Osteoblast (primary cell): ENCODE results near the gene CD180. TPM values are rescaled to one million over a fixed set of nuclear protein-coding genes. Genes with fewer than 3 reads are reported as not detected.

Experiments used
- DNase-seq: peaks from one replicate; pipeline ENCODE4 v3.0.0; 2011; ENCODE audit warnings: low spot score, mixed read lengths; ENCODE audit not compliant: insufficient read length; ENCODE audit errors: missing footprints
- H2AFZ ChIP-seq: 2 replicates; pipeline ENCODE4 v1.6.0; 2011; ENCODE audit warnings: mild to moderate bottlenecking, low read length
- H3K27ac ChIP-seq: 2 replicates; pipeline ENCODE4 v1.5.1; 2011; ENCODE audit warnings: mild to moderate bottlenecking, low read depth, low read length, moderate library complexity
- H3K27me3 ChIP-seq: 2 replicates; pipeline ENCODE4 v1.6.0; 2012; ENCODE audit warnings: mild to moderate bottlenecking, control low read depth, inconsistent platforms, low read length, moderate library complexity; ENCODE audit not compliant: insufficient read depth
- H3K36me3 ChIP-seq: 2 replicates; pipeline ENCODE4 v1.5.1; 2011; ENCODE audit warnings: mild to moderate bottlenecking, low read length, control low read depth, moderate library complexity; ENCODE audit not compliant: insufficient read depth
- H3K4me1 ChIP-seq: 2 replicates; pipeline ENCODE4 v1.5.1; 2011; ENCODE audit warnings: mild to moderate bottlenecking, low read length, control low read depth, moderate library complexity; ENCODE audit not compliant: insufficient read depth
- H3K4me2 ChIP-seq: 2 replicates; pipeline ENCODE4 v1.6.0; 2011; ENCODE audit warnings: mild to moderate bottlenecking, low read length; ENCODE audit not compliant: insufficient read depth
- H3K4me3 ChIP-seq: fragments of 200-600 bp; sonication (generic); 3 replicates; pipeline ENCODE4 v1.5.1; 2012; ENCODE audit warnings: mild to moderate bottlenecking, low read length, inconsistent platforms; ENCODE audit not compliant: insufficient read depth
- H3K79me2 ChIP-seq: 2 replicates; pipeline ENCODE4 v1.6.0; 2012; ENCODE audit warnings: mild to moderate bottlenecking, low read length, control low read depth, inconsistent platforms; ENCODE audit not compliant: insufficient read depth
- H3K9me3 ChIP-seq: 2 replicates; pipeline ENCODE4 v1.5.1; 2011; ENCODE audit warnings: low read depth, low read length, control low read depth
- H4K20me1 ChIP-seq: 2 replicates; pipeline ENCODE4 v1.6.0; 2012; ENCODE audit warnings: mild to moderate bottlenecking, low read length, control low read depth; ENCODE audit not compliant: insufficient read depth
- CTCF ChIP-seq: IDR thresholded peaks from 2 replicates; pipeline ENCODE4 v1.5.1; 2011; ENCODE audit warnings: mild to moderate bottlenecking, low read depth, low read length, moderate library complexity; ENCODE audit errors: extremely low read depth
- total RNA-seq: library from RNA; depleted of rRNA; stranded (reverse); fragments of >200 nt; gene quantifications from 2 replicates; pipeline ENCODE4 v1.2.3, GENCODE V29; 2012

The CD180 gene
- total RNA-seq, 1 donor, result not detected

- Histone ChIP-seq H3K27ac (no peak overlapping the region), H3K4me2 (no peak overlapping the region), H3K27me3 (no peaks in the 10 kb centered on the region), H3K4me1 (peaks cover 14% of the 10 kb centered on the region), H3K9me3 (no peaks in the 10 kb centered on the region), H3K36me3 (no peaks in the 10 kb centered on the region), H3K4me3 (no peak overlapping the region), H2AFZ (no peak overlapping the region), H3K79me2 (no peaks in the 10 kb centered on the region), H4K20me1 (no peaks in the 10 kb centered on the region)
- no peak for DNase-seq
- no peak for TF ChIP-seq CTCF
Measured at GRCh38 chr5:67183859-67184258, 12.7 kb downstream of the CD180 start.

- H3K9me3 ChIP-seq, result no peaks in the 10 kb centered on the region
- no peak overlapping the region for H3K27ac ChIP-seq
- no peaks in the 10 kb centered on the region for H3K27me3 ChIP-seq
- H3K79me2 ChIP-seq, result no peaks in the 10 kb centered on the region
- H4K20me1 ChIP-seq, result no peaks in the 10 kb centered on the region
- peak; percentile 76 for DNase-seq
- peak overlapping the region; percentile 43 for H3K4me3 ChIP-seq
- H2AFZ ChIP-seq, result peak overlapping the region; percentile 83
- peaks cover 14% of the 10 kb centered on the region for H3K4me1 ChIP-seq
- peak overlapping the region; percentile 71 for H3K4me2 ChIP-seq
- H3K36me3 ChIP-seq, result no peaks in the 10 kb centered on the region
- TF ChIP-seq CTCF, result no peak
Measured at GRCh38 chr5:67182301-67182790, 14.3 kb downstream of the CD180 start.

GRCh38 chr5:67181648-67182221, 14.9 kb downstream of the CD180 start:
- TF ChIP-seq CTCF, result no peak
- Histone ChIP-seq H4K20me1 (no peaks in the 10 kb centered on the region), H3K4me1 (peaks cover 14% of the 10 kb centered on the region), H3K27me3 (no peaks in the 10 kb centered on the region), H3K79me2 (no peaks in the 10 kb centered on the region), H3K9me3 (no peaks in the 10 kb centered on the region), H3K4me3 (no peak overlapping the region), H2AFZ (peak overlapping the region; percentile 83), H3K4me2 (peak overlapping the region; percentile 71), H3K36me3 (no peaks in the 10 kb centered on the region), H3K27ac (no peak overlapping the region)
- no peak for DNase-seq

GRCh38 chr5:67179697-67180361, 16.8 kb downstream of the CD180 start:
- no peak overlapping the region for H3K4me3 ChIP-seq
- no peaks in the 10 kb centered on the region for H3K9me3 ChIP-seq
- no peaks in the 10 kb centered on the region for H4K20me1 ChIP-seq
- no peak overlapping the region for H3K27ac ChIP-seq
- H3K79me2 ChIP-seq, result no peaks in the 10 kb centered on the region
- no peak overlapping the region for H3K4me2 ChIP-seq
- H3K4me1 ChIP-seq, result peaks cover 14% of the 10 kb centered on the region
- TF ChIP-seq CTCF, result no peak
- H3K36me3 ChIP-seq, result no peaks in the 10 kb centered on the region
- H3K27me3 ChIP-seq, result no peaks in the 10 kb centered on the region
- DNase-seq, result no peak
- no peak overlapping the region for H2AFZ ChIP-seq
